GM12892 (cell line): ENCODE data around the gene PANK2.

Experiments
- DNase-seq: peaks from one replicate; pipeline ENCODE4 v3.0.0; 2011; ENCODE audit not compliant: insufficient read length
- FAIRE-seq: peaks from 2 replicates; lab custom pipeline; 2011; peaks lifted over from hg19 to GRCh38; lab: Jason Lieb, UNC
- POLR2A ChIP-seq: IDR thresholded peaks from 2 replicates; pipeline ENCODE4 v1.6.1; 2011; ENCODE audit warnings: low read depth, low read length, control low read depth
- POLR2AphosphoS5 ChIP-seq: IDR thresholded peaks from 2 replicates; pipeline ENCODE4 v1.6.1; 2011; ENCODE audit warnings: low read depth, low read length, control low read depth
- TAF1 ChIP-seq: IDR thresholded peaks from 2 replicates; pipeline ENCODE4 v1.6.1; 2011; ENCODE audit warnings: low read depth, mild to moderate bottlenecking, control low read depth, low read length, borderline replicate concordance

The PANK2 gene

DNA sequence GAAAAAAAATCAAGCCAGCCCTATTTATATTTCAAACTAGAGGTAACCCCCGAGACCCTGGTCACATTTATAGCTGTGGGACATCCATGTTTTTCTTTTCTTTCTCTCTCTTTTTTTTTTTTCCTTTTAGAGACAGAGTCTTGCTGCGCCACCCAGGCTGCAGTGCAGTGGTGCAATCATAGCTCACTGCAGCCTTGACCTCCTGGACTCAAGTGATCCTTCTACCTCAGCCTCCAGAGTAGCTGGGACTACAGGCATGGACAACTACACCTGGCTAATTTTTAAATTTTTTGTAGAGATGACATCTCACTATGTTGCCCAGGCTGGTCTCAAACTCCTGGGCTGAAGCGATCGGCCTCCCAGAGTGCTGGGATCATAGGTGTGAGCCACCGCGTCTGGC, 30.5 kb upstream of the PANK2 start:
- TF ChIP-seq TAF1: no peak
- DNase-seq (no peak), FAIRE-seq (no peak)

DNA sequence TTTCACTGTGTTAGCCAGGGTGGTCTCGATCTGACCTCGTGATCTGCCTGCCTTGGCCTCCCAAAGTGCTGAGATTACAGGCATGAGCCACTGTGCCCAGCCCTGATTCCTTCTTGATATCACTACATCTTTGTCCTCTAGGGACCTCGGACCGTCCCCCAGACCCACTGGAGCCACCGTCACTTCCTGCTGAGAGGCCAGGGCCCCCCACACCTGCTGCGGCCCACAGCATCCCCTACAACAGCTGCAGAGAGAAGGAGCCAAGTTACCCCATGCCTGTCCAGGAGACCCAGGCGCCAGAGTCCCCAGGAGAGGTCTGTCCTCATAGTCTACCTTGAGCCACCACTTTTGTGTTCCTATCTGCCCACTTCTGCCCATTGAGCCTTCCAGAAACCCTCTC, 28.0 kb upstream of the PANK2 start:
- no peak for DNase-seq
- FAIRE-seq: no peak
- TF ChIP-seq TAF1 (no peak), POLR2A (no peak), POLR2AphosphoS5 (no peak)

DNA sequence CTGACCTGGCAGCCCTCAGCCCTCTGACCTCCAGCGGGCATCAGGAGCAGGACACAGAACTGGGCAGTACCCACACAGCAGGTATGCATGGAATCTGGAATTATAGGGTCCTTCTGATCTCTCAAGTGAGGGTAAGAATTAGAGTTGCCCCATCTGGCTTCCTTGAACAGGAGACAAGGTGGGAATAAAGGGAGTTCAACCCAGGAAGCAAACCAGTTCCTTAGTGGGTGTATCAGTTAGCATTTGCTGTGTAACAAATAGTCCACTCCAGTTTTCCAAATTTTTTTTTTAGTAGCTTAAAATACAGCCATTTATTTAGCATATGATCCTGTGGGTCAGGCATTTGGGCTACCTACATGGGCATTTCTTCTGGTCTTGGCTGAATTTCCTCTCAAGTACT, 26.9 kb upstream of the PANK2 start:
- no peak for FAIRE-seq
- no peak for DNase-seq
- TF ChIP-seq TAF1 (no peak), POLR2A (no peak), POLR2AphosphoS5 (no peak)

DNA sequence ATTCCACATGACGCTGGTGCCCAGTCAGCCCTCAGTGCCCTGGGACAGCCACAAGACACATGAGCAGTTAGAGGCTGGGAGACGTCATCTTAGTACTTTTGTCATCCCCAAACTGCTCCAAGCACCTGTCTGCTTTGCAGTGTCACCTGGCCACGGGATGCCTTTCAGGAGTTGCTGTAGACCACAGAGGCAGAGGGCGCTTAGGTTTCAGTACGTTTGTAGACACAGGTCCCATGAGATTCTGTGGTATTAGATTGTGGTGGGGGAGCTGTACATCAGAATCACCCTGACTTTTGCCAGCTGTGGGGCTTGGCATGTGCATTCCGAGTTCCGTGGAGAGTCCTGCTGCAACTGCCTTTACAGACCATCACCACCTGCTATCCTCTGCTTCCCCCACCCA, 25.9 kb upstream of the PANK2 start:
- FAIRE-seq (no peak), DNase-seq (no peak)
- TF ChIP-seq POLR2AphosphoS5 (no peak), POLR2A (no peak), TAF1 (no peak)

DNA sequence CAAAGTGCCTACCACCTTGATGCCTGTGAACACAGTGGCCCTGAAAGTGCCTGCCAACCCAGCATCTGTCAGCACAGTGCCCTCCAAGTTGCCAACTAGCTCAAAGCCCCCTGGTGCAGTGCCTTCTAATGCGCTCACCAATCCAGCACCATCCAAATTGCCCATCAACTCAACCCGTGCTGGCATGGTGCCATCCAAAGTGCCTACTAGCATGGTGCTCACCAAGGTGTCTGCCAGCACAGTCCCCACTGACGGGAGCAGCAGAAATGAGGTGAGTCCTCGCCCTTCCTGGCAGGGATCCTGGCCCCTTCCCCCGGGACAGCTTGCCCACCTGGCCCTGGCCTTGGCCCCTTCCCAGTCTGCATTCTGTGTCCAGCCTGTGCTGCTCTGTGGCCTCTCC, 24.7 kb upstream of the PANK2 start:
- TF ChIP-seq TAF1: no peak
- DNase-seq (no peak), FAIRE-seq (no peak)

DNA sequence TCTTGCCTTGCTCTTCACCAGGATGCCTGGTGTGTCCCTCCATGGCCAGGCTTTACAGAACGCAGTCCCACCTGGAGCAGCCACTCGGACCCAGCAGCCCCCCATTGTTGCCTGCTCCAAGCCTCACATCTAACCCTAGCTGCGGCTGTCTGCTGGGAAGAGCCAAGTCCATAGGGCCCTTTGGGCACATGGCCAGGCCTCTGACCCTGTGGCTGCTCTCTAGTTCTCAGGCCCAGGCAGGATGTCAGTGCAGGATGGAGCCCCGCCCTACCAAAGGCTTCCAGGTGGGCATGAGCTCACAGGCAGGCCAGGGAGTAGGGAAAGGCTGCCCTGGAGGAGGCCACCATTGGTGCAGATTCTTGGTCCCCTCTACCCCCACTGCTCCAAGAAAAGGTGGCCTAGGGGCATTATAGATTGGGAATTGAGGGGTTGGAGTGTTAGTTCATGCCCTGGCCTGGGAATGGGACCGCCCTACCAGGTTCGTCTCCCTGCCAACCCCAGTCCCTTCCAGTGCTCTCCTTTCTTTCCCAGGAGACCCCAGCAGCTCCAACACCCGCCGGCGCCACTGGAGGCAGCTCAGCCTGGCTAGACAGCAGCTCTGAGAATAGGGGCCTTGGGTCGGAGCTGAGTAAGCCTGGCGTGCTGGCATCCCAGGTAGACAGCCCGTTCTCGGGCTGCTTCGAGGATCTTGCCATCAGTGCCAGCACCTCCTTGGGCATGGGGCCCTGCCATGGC, 23.9 kb upstream of the PANK2 start:
- FAIRE-seq (no peak), DNase-seq (no peak)
- TF ChIP-seq POLR2AphosphoS5 (no peak), POLR2A (no peak), TAF1 (no peak)

DNA sequence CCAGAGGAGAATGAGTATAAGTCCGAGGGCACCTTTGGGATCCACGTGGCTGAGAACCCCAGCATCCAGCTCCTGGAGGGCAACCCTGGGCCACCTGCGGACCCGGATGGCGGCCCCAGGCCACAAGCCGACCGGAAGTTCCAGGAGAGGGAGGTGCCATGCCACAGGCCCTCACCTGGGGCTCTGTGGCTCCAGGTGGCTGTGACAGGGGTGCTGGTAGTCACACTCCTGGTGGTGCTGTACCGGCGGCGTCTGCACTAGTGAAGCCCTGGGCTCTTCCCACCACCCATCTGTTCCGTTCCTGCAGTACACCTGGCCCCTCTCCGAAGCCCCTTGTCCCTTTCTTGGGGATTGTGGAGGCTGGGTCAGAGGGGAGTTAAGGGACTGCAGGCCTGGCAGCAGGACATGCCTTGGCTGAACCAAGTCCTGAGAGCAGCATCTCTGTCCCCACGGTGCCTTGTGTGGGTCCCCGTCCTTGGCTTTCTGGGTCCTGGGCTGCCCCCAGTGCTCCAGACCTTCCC, 23.2 kb upstream of the PANK2 start:
- TF ChIP-seq POLR2A (no peak), POLR2AphosphoS5 (no peak)
- FAIRE-seq: no peak
- DNase-seq: no peak

DNA sequence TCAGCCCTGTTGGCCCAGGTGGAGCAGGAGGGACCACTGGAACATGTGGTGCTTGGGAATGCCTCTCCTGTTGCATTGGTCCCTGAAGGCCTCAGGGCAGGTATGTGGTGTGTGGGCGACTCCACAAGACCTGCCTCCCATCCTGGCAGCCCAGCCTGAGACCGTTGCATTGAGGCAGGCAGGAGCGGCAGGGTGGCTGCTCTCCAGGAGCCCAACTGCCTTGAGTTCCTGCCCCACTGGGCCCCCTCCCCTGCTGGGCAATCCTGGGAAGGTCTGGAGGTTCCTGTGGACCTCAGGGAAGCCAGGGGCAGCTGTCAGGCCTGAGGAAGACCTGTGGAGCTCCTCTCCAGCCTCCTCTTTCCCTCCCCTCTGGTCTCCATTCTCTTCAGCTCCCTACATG, 22.7 kb upstream of the PANK2 start:
- DNase-seq (no peak), FAIRE-seq (no peak)
- no peak for TF ChIP-seq POLR2AphosphoS5
- TF ChIP-seq POLR2A: no peak
- TF ChIP-seq TAF1: no peak

DNA sequence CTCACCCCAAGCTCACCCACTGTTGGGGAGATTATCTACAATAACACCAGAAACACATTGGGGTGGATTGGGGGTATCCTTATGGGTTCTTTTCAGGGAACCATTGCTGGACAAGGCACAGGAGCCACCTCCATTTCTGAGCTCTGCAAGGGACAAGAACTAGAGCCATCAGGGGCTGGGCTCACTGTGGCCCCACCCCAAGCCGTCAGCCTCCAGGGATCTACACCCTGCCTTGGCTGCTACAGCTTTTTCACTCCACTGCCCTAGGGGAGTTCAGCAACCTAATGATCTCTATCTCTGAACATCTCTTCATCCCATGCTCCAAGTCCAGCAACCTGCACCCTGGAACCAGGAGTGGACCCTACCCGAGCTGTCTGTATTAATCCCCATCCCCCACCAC, 21.4 kb upstream of the PANK2 start:
- no peak for FAIRE-seq
- no peak for DNase-seq
- TF ChIP-seq POLR2A: no peak
- TF ChIP-seq POLR2AphosphoS5: no peak
- no peak for TF ChIP-seq TAF1

DNA sequence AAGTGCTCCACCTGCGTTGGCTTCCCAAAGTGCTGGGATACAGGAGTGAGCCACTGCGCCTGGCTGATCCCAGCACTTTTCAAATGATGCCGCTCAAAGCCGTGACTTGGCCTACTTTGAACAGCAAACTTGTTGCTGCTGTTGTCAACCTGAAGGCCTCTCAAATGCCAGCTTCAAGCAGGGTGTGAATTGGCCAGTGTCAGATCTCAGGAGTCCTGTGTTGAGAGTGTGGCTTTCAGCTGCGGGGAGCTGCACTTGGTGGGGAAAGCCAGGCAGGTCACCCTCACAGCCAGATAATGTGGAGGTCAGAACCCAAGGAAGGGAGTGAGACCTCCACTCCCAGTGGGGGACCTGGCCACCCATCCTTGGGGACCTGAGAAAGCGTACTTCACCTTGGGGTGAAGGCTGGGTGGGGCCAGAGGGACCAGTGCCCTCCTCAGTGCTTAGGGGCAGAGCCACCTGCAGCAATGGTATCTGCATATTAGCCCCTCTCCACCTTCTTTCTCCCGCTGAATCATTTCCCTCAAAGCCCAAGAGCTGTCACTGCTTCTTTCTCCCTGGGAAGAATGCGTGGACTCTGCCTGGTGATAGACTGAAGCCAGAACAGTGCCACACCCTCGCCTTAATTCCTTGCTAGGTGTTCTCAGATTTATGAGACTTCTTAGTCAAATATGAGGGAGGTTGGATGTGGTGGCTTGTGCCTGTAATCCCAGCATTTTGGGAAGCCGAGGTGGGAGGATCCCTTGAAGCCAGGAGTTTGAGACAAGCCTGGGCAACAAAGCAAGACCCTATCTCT, 19.1 kb upstream of the PANK2 start:
- DNase-seq: no peak
- FAIRE-seq: no peak
- TF ChIP-seq POLR2AphosphoS5: no peak
- no peak for TF ChIP-seq TAF1
- no peak for TF ChIP-seq POLR2A

DNA sequence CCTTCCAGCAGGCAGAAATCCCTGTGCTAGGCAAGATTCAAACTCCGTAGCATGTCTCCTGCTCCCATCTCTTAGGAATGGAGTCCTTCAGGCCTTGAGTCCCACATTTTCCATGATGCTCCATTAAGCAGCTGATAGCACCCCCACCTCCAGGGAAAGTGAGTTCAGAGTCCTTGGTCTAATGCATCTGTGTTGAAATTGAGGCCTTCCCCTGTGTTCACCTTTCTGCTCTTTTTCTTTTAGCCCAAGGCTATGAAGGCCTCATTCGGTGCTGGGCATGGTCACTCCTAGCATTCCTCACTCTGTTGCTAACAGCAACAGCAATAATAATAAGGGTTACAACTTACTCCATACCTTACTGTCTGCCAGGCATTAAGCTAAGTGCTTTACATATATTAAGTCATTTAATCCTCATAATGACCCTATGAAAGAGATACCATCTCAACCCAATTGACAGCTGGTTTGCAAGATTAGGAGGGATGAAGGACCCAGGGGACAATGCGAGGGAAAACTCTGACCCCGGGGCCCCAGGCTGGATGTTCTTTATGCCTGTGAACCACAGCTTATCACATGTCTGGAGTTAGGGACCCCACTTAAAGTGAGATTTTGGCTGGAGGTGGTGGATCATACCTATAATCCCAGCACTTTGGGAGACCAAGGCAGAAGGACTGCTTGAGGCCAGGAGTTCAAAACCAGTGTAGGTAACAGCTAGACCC, 17.5 kb upstream of the PANK2 start:
- DNase-seq (no peak), FAIRE-seq (no peak)
- TF ChIP-seq TAF1 (no peak), POLR2A (no peak), POLR2AphosphoS5 (no peak)
